Activated T-cell treated with anti-CD3 and anti-CD28 coated beads, Interleukin-2, amount 50 U/mL, for 24 hours (primary cell): ENCODE results near the gene ATP5PO.

ENCODE experiments used
- DNase-seq: peaks from one replicate; pipeline ENCODE4 v3.0.0-alpha.2; 2020
- H3K27ac Mint-ChIP-seq: 2 replicates; pipeline ENCODE4 v1.8.0; 2020; ENCODE audit warnings: mild to moderate bottlenecking, mixed read lengths
- H3K27me3 Mint-ChIP-seq: 2 replicates; pipeline ENCODE4 v1.8.0; 2020; ENCODE audit warnings: mixed read lengths
- H3K36me3 Mint-ChIP-seq: 2 replicates; pipeline ENCODE4 v1.8.0; 2020; ENCODE audit warnings: low read depth, mixed read lengths
- H3K4me1 Mint-ChIP-seq: 2 replicates; pipeline ENCODE4 v1.8.0; 2020; ENCODE audit warnings: low read depth, mixed read lengths
- H3K4me3 Mint-ChIP-seq: 2 replicates; pipeline ENCODE4 v1.8.0; 2020; ENCODE audit warnings: mild to moderate bottlenecking, moderate library complexity, mixed read lengths
- H3K9me3 Mint-ChIP-seq: 2 replicates; pipeline ENCODE4 v1.8.0; 2020; ENCODE audit warnings: mixed read lengths

Gene ATP5PO

GRCh38 chr21:33897739-33898138 is 17.9 kb downstream of the ATP5PO start:
- no peak overlapping the region for H3K27ac Mint-ChIP-seq

GRCh38 chr21:33897098-33897497 is 18.5 kb downstream of the ATP5PO start:
- H3K36me3 Mint-ChIP-seq = peaks cover 23% of the 10 kb centered on the region
- H3K9me3 Mint-ChIP-seq = no peaks in the 10 kb centered on the region
- DNase-seq = no peak
- H3K4me3 Mint-ChIP-seq = no peak overlapping the region
- H3K27ac Mint-ChIP-seq = no peak overlapping the region
- no peaks in the 10 kb centered on the region for H3K27me3 Mint-ChIP-seq
- H3K4me1 Mint-ChIP-seq = peaks cover 19% of the 10 kb centered on the region

More at GRCh38 chr21:33897739-33898138, 17.9 kb downstream of the ATP5PO start:
- Mint-ChIP-seq H3K27me3 (no peaks in the 10 kb centered on the region), H3K4me1 (peaks cover 19% of the 10 kb centered on the region), H3K36me3 (peaks cover 29% of the 10 kb centered on the region), H3K4me3 (no peak overlapping the region), H3K9me3 (no peaks in the 10 kb centered on the region)
- no peak for DNase-seq

- Mint-ChIP-seq H3K36me3 (peaks cover 18% of the 10 kb centered on the region), H3K27ac (no peak overlapping the region), H3K9me3 (no peaks in the 10 kb centered on the region), H3K4me3 (no peak overlapping the region), H3K4me1 (peaks cover 18% of the 10 kb centered on the region), H3K27me3 (no peaks in the 10 kb centered on the region)
- no peak for DNase-seq
These were observed 18.9 kb downstream of the ATP5PO start for GRCh38 chr21:33896691-33897090.

- no peaks in the 10 kb centered on the region for H3K27me3 Mint-ChIP-seq
- H3K27ac Mint-ChIP-seq = no peak overlapping the region
- H3K36me3 Mint-ChIP-seq = peaks cover 7% of the 10 kb centered on the region
- H3K4me1 Mint-ChIP-seq = peaks cover 15% of the 10 kb centered on the region
- H3K9me3 Mint-ChIP-seq = no peaks in the 10 kb centered on the region
- H3K4me3 Mint-ChIP-seq = no peak overlapping the region
- DNase-seq = no peak
These were observed 20.2 kb downstream of the ATP5PO start for GRCh38 chr21:33895356-33895755.

GRCh38 chr21:33894736-33895288 is 20.8 kb downstream of the ATP5PO start:
- Mint-ChIP-seq H3K27ac (peak overlapping the region; percentile 42), H3K36me3 (peaks cover 3% of the 10 kb centered on the region), H3K9me3 (no peaks in the 10 kb centered on the region), H3K4me3 (peak overlapping the region; percentile 51), H3K4me1 (peaks cover 15% of the 10 kb centered on the region), H3K27me3 (no peaks in the 10 kb centered on the region)
- DNase-seq = peak; percentile 74

GRCh38 chr21:33893917-33894316 is 21.7 kb downstream of the ATP5PO start:
- Mint-ChIP-seq H3K9me3 (no peaks in the 10 kb centered on the region), H3K27ac (no peak overlapping the region), H3K4me3 (no peak overlapping the region), H3K36me3 (no peaks in the 10 kb centered on the region), H3K4me1 (peaks cover 15% of the 10 kb centered on the region), H3K27me3 (no peaks in the 10 kb centered on the region)
- DNase-seq = no peak

- Mint-ChIP-seq H3K4me3 (no peak overlapping the region), H3K27ac (no peak overlapping the region), H3K36me3 (no peaks in the 10 kb centered on the region), H3K27me3 (no peaks in the 10 kb centered on the region), H3K4me1 (peaks cover 15% of the 10 kb centered on the region), H3K9me3 (no peaks in the 10 kb centered on the region)
- no peak for DNase-seq
These were observed 22.8 kb downstream of the ATP5PO start for GRCh38 chr21:33892853-33893252.

GRCh38 chr21:33890187-33890586 is 25.4 kb downstream of the ATP5PO start:
- no peaks in the 10 kb centered on the region for H3K27me3 Mint-ChIP-seq
- DNase-seq = no peak
- H3K36me3 Mint-ChIP-seq = no peaks in the 10 kb centered on the region
- H3K9me3 Mint-ChIP-seq = no peaks in the 10 kb centered on the region
- peaks cover 10% of the 10 kb centered on the region for H3K4me1 Mint-ChIP-seq
- no peak overlapping the region for H3K27ac Mint-ChIP-seq
- H3K4me3 Mint-ChIP-seq = no peak overlapping the region

- Mint-ChIP-seq H3K36me3 (no peaks in the 10 kb centered on the region), H3K4me1 (no peaks in the 10 kb centered on the region), H3K27me3 (no peaks in the 10 kb centered on the region), H3K4me3 (no peak overlapping the region), H3K9me3 (no peaks in the 10 kb centered on the region), H3K27ac (no peak overlapping the region)
- no peak for DNase-seq
These were observed 29.3 kb downstream of the ATP5PO start for GRCh38 chr21:33886321-33886720.

- Mint-ChIP-seq H3K27me3 (no peaks in the 10 kb centered on the region), H3K27ac (no peak overlapping the region), H3K36me3 (no peaks in the 10 kb centered on the region), H3K4me3 (no peak overlapping the region), H3K9me3 (no peaks in the 10 kb centered on the region), H3K4me1 (no peaks in the 10 kb centered on the region)
- no peak for DNase-seq
These were observed 30.5 kb downstream of the ATP5PO start for GRCh38 chr21:33885172-33885514.

- Mint-ChIP-seq H3K4me1 (no peaks in the 10 kb centered on the region), H3K9me3 (no peaks in the 10 kb centered on the region), H3K36me3 (no peaks in the 10 kb centered on the region), H3K27me3 (no peaks in the 10 kb centered on the region), H3K4me3 (no peak overlapping the region), H3K27ac (no peak overlapping the region)
- DNase-seq = no peak
These were observed 31.0 kb downstream of the ATP5PO start for GRCh38 chr21:33884376-33885171.

- no peaks in the 10 kb centered on the region for H3K4me1 Mint-ChIP-seq
- H3K27me3 Mint-ChIP-seq = no peaks in the 10 kb centered on the region
- no peak overlapping the region for H3K27ac Mint-ChIP-seq
- no peaks in the 10 kb centered on the region for H3K36me3 Mint-ChIP-seq
- H3K9me3 Mint-ChIP-seq = no peaks in the 10 kb centered on the region
- DNase-seq = no peak
- no peak overlapping the region for H3K4me3 Mint-ChIP-seq
These were observed 32.5 kb downstream of the ATP5PO start for GRCh38 chr21:33883118-33883517.

GRCh38 chr21:33881689-33882440 is 33.7 kb downstream of the ATP5PO start:
- no peak overlapping the region for H3K27ac Mint-ChIP-seq
- no peak overlapping the region for H3K4me3 Mint-ChIP-seq
- H3K27me3 Mint-ChIP-seq = no peaks in the 10 kb centered on the region
- no peaks in the 10 kb centered on the region for H3K36me3 Mint-ChIP-seq
- DNase-seq = no peak
- H3K9me3 Mint-ChIP-seq = no peaks in the 10 kb centered on the region
- no peaks in the 10 kb centered on the region for H3K4me1 Mint-ChIP-seq

GRCh38 chr21:33880626-33881025 is 35.0 kb downstream of the ATP5PO start:
- Mint-ChIP-seq H3K27ac (no peak overlapping the region), H3K4me3 (no peak overlapping the region), H3K27me3 (no peaks in the 10 kb centered on the region), H3K36me3 (no peaks in the 10 kb centered on the region), H3K4me1 (no peaks in the 10 kb centered on the region), H3K9me3 (no peaks in the 10 kb centered on the region)
- no peak for DNase-seq

GRCh38 chr21:33878824-33879223 is 36.8 kb downstream of the ATP5PO start:
- H3K4me3 Mint-ChIP-seq = no peak overlapping the region
- H3K27ac Mint-ChIP-seq = no peak overlapping the region
- no peaks in the 10 kb centered on the region for H3K9me3 Mint-ChIP-seq
- no peaks in the 10 kb centered on the region for H3K4me1 Mint-ChIP-seq
- no peak for DNase-seq
- H3K27me3 Mint-ChIP-seq = no peaks in the 10 kb centered on the region
- H3K36me3 Mint-ChIP-seq = no peaks in the 10 kb centered on the region
